DMS53 (cell line): ENCODE data around the gene COL4A6.

Experiments
- DNase-seq: peaks from one replicate; lab custom pipeline; 2025; lab: John Stamatoyannopoulos, UW

COL4A6 gene

GRCh38 chrX:108270739-108271396 lies 167.4 kb downstream of the COL4A6 start:
- peak; percentile 19 for DNase-seq

DNA sequence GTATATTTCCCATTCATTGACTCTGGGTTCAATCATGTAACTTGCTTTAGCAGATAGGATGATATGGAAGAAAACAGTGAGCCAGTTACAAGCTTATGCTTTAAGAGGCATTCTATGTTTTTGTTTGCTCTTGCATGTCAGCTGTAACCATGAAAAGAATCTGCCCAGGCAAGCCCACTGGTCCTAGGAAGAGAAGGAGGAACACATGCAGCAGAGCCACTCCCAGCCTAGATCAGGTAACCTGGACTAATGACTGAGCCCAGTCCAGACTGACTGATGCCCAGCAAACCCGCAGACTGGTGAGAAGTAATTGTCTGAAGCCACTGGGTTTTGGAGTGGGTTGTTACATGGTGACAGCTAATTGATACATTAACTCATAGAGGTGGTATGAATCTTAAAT lies 167.9 kb downstream of the COL4A6 start:
- peak; percentile 65 for DNase-seq

GRCh38 chrX:108268434-108269080 lies 169.7 kb downstream of the COL4A6 start:
- DNase-seq, result peak; percentile 71

DNA sequence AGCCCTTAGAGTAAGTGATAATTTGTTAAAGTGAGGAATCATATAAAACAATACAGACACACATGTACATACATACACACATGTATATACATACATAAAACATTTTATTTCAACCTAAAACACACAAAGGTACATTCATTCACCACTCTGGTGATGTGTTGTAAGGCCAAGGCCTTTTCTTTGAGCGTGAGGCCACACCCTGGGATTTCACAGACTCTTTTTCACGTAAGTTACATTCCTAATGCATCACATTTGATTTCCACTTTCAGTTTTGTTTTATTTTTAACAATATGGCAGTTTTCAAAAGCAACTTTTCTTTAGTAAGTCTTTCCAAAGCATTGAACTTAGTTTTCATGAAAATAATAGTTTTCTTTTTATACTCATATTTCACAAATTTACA lies 170.7 kb downstream of the COL4A6 start:
- DNase-seq, result no peak

DNA sequence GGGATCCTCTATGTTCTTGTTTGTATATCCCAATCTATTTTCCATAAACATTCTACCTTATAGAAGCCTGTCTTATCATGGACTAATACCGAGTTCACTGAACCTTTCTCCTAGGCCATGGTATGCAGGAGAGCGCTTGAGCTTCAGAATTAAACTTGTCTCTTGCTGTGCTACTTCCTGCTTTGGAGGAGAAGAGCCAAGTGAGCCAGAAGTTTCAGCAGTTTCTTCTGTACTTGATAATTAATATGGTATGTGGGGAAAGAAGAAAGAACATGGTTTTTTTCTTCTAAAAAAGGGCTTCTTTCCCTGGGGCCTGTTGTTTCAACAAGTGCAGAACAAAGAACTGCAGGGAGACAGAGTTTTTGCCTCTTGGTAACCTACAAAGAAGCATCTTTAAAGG lies 173.8 kb downstream of the COL4A6 start:
- DNase-seq, result no peak

DNA sequence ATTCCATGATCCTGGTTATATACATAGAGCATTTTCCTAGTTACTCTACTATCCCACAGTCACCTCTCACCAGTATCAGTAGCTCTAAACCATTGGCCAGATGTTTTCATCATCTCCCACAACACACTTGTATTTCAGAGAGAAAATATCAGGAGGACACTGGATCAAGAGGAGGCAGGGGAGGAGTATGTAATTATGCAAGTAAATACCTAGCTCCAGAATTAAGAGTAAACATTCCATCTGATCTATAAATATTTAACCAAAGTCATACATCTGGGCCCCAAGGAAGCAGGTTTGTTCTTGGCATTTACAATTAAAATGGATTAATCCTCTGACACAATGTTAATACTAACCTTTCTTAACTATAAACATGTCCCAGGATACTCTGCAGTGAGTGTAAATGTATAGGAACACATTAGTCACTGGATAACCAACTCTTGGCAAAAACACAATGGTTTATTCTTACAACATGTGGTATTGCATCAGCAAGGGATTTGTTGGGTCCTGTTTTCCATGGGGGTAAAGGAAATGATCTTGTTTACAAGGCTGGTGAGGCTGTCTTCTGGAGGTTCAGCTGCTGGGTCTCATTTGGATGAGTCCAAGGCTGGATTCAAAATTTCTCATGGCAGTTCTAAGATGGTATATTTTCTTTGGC lies 176.5 kb downstream of the COL4A6 start:
- DNase-seq, result peak; percentile 27

DNA sequence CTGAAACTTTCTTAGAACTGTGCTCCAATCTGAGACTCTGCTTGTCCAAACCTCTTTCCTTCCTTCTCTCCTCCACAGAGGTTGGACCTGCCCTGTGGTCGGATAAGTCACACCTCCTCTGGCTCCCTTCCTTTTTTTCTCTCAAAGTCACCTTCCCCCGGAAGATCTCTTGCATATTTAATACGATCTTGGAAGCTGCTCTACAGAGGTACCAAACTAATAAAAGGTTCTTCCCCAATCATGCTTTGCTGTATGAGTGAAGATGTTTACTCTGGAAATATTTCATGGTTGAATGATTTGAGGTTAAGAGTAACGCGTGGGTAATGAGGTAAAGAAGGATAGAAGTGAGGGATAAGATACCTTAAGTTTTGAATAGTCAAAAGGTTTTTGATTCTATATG lies 180.7 kb downstream of the COL4A6 start:
- DNase-seq, result no peak

DNA sequence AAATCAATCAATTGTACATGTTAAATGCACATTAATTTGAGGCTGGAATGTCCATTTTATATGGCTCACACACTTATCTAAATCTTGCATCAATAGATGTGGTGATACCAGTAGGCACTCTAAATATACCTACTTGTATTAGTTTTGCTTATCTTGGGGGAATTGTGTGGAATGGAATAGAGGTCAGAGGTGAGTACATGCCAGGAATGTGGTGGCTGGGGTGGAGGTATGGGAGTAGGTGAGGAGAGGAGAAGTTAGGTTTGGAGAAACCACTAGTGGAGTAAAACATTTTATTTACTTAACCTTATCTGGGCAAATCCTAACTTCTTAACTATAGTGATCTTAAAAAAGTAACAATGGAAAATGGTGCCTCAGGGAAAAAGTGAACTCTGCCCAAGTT lies 183.6 kb downstream of the COL4A6 start:
- DNase-seq, result no peak

GRCh38 chrX:108250654-108251579 lies 187.3 kb downstream of the COL4A6 start:
- no peak for DNase-seq

DNA sequence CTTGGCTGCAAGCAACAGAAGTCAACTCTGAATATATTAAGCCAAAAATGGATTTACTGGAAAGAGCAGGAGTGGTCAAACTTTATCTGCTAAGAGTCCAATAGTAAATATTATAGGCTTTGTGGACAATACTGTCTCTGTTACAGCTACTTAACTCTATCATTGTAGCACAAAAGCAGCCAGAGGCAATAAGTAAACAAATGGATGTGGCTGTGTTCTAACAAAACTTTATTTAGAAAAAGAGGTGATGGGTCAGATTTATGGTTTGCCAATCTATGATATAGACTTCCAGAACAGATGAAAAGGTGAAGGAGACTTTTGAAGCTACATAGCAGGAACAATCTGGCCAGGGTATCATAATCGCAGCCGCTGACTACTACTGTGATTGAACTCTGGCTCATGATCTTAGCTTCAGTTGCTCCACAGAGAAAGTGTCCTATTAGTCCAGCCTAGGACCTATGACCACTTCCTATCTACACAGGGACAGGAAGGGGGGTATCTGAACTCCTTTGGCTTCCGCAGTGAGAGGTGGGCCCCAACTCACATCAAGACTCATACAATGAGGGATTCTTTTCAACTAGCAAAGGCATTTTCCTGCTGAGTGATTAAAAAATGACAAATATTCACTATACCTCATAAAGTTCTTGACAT lies 191.8 kb downstream of the COL4A6 start:
- no peak for DNase-seq

GRCh38 chrX:108245462-108245861 lies 192.8 kb downstream of the COL4A6 start:
- peak; percentile 9 for DNase-seq

GRCh38 chrX:108235986-108236385 lies 202.2 kb downstream of the COL4A6 start:
- DNase-seq, result no peak

- DNase-seq, result no peak
Measured at GRCh38 chrX:108230574-108230973, 207.6 kb downstream of the COL4A6 start.

DNA sequence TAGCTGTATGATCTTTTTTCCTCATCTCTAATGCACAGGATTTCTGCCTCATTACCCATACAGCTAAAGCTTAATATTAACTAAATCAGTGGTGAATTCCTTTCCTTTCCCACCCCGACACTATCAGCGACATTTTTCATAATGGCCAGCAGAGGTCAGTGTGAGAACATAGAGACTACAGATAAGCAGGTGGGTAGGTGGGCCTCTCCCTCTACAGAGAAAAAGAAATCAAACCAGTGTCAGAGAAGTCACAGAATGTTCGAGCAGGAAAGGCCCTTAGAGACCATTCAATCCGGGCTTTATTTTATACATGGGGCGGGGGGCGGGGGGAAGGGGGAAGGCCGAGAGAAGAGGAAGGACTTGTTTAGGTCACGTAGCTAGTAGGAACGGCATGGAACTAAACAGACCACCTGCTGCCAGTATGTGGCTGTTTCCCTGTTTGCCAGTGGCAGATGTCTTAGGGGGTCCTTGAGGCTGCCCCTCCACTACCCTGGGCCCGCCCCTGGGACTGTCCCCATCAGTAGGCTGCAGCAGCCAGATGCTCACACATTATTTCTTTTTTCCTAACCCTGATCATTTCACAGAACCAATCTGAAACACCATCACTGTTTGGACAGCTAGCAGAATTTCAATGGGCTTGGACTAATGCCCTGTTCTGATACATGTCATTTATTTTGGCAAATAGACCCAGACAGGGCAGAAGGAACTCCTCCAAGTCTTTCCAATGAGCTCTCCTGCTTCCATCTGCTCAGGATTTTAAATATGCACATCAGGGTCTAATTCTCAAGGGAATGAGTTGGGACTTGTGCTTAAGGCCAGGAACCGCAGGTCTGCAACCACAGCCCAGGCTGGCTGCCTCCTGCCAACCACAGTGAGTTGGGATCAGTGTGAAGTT lies 213.2 kb downstream of the COL4A6 start:
- DNase-seq, result peak; percentile 61

GRCh38 chrX:108224218-108224617 lies 214.0 kb downstream of the COL4A6 start:
- no peak for DNase-seq

DNA sequence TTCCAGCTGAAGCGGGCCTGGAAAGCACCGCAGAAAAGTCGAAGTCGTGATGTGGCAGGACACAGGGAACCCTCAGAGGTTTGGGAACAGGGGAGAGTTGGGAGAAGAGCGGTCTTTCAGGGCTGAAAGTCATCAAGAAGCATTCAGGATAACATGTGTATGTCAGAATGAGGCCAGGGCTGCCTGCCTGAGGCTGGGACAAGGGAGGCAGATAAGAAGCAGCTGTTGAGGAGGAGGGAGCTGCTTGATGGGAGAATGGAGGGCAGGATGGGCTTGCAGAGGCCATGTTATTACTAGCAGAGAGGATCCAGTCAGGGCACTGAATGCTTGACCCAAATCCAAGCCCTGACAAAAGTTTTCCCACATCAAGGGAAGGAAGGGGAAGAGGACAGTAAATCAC lies 214.6 kb downstream of the COL4A6 start:
- DNase-seq, result no peak

- no peak for DNase-seq
Measured at GRCh38 chrX:108221301-108221864, 216.8 kb downstream of the COL4A6 start.

DNA sequence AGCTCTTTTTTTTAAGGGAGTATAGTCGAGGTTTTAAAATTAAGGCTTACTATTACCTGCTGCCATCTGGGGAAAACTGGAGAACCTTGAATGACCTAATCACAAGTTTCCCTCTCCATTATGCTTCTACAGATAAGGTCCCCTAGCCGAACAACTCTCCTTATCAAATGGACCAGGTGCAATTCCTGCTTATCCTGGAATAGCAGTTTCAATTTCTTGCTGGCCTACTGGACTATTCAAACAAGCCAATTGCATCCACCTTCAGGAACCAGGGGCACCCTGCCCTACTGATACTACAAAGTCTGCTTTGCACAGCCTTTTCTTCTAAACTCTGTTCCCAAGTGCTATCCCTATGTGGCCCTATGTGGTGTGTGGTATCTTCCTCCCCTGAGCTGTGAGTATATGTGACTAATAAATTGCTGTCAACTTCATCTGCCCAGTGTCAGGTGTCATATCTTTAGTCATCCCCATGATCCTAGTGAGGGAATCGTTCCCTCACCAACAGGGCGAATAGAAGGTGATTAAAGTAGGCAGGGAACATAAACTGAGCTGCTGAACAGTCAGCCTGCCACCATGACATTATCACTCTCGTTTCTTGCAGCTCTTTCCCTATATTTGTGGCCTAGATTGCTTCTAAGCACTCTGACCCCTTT lies 218.1 kb downstream of the COL4A6 start:
- no peak for DNase-seq

GRCh38 chrX:108217876-108218275 lies 220.3 kb downstream of the COL4A6 start:
- DNase-seq, result no peak
